HG03095 (cell line): ENCODE measurements around the gene HBM.
"Not testable (repeated sequence)": the region's sequence is repeated elsewhere in the genome, so short reads cannot be mapped to it uniquely, and the experiment has no call there.

Experiments used
- ATAC-seq: cut with Tn5 transposase; IDR thresholded peaks from one replicate; pipeline ENCODE4 v1.9.1; 2021; ENCODE audit warnings: moderate library complexity; ENCODE audit not compliant: unreplicated experiment

Gene HBM

GRCh38 chr16:167122-167690 lies 1.4 kb downstream of the HBM start:
- ATAC-seq: no peak

- ATAC-seq: no peak
Measured at GRCh38 chr16:168424-168823, 2.6 kb downstream of the HBM start.

DNA sequence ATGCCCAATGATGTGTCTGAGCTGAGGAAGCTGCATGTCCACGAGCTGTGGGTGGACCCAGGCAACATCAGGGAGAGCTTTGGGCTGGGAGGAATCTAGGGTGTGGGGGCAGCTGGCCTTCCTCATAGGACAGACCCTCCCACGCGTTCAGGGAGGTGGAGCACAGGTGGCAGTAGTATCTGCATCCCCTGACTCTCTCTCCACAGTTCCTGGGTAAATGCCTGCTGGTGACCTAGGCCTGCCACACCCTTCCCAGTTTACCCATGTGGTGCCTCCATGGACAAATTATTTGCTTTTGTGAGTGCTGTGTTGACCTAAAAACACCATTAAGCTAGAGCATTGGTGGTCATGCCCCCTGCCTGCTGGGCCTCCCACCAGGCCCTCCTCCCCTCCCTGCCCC lies 3.2 kb downstream of the HBM start:
- no peak for ATAC-seq

GRCh38 chr16:170088-170507 lies 4.3 kb downstream of the HBM start:
- not testable (repeated sequence) for ATAC-seq

DNA sequence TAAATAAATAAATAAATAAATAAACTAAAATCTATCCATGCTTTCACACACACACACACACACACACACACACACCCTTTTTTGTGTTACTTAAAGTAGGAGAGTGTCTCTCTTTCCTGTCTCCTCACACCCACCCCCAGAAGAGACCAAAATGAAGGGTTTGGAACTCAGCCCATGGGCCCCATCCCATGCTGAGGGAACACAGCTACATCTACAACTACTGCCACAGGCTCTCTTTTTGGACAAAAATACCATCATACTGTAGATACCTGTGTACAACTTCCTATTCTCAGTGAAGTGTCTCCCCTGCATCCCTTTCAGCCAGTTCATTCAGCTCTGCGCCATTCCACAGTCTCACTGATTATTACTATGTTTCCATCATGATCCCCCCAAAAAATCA lies 5.0 kb downstream of the HBM start:
- ATAC-seq: no peak

DNA sequence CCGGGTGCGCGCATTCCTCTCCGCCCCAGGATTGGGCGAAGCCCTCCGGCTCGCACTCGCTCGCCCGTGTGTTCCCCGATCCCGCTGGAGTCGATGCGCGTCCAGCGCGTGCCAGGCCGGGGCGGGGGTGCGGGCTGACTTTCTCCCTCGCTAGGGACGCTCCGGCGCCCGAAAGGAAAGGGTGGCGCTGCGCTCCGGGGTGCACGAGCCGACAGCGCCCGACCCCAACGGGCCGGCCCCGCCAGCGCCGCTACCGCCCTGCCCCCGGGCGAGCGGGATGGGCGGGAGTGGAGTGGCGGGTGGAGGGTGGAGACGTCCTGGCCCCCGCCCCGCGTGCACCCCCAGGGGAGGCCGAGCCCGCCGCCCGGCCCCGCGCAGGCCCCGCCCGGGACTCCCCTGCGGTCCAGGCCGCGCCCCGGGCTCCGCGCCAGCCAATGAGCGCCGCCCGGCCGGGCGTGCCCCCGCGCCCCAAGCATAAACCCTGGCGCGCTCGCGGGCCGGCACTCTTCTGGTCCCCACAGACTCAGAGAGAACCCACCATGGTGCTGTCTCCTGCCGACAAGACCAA lies 6.7 kb downstream of the HBM start, which contains the start of gene HBA2:
Gene HBA2, plus strand, starts transcription at position 503 of the 568 bp plus-strand sequence. Its CDS starts 37 bp downstream, at position 540.
- ATAC-seq: not testable (repeated sequence)

- ATAC-seq: not testable (repeated sequence)
Measured at GRCh38 chr16:173211-173854, 7.6 kb downstream of the HBM start.

DNA sequence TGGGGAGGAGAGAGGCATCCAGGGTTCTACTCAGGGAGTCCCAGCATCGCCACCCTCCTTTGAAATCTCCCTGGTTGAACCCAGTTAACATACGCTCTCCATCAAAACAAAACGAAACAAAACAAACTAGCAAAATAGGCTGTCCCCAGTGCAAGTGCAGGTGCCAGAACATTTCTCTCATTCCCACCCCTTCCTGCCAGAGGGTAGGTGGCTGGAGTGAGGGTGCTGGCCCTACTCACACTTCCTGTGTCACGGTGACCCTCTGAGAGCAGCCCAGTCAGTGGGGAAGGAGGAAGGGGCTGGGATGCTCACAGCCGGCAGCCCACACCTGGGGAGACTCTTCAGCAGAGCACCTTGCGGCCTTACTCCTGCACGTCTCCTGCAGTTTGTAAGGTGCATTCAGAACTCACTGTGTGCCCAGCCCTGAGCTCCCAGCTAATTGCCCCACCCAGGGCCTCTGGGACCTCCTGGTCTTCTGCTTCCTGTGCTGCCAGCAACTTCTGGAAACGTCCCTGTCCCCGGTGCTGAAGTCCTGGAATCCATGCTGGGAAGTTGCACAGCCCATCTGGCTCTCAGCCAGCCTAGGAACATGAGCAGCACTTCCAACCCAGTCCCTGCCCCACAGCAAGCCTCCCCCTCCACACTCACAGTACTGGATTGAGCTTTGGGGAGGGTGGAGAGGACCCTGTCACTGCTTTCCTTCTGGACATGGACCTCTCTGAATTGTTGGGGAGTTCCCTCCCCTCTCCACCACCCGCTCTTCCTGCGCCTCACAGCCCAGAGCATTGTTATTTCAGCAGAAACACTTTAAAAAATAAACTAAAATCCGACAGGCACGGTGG lies 8.4 kb downstream of the HBM start:
- not testable (repeated sequence) for ATAC-seq

DNA sequence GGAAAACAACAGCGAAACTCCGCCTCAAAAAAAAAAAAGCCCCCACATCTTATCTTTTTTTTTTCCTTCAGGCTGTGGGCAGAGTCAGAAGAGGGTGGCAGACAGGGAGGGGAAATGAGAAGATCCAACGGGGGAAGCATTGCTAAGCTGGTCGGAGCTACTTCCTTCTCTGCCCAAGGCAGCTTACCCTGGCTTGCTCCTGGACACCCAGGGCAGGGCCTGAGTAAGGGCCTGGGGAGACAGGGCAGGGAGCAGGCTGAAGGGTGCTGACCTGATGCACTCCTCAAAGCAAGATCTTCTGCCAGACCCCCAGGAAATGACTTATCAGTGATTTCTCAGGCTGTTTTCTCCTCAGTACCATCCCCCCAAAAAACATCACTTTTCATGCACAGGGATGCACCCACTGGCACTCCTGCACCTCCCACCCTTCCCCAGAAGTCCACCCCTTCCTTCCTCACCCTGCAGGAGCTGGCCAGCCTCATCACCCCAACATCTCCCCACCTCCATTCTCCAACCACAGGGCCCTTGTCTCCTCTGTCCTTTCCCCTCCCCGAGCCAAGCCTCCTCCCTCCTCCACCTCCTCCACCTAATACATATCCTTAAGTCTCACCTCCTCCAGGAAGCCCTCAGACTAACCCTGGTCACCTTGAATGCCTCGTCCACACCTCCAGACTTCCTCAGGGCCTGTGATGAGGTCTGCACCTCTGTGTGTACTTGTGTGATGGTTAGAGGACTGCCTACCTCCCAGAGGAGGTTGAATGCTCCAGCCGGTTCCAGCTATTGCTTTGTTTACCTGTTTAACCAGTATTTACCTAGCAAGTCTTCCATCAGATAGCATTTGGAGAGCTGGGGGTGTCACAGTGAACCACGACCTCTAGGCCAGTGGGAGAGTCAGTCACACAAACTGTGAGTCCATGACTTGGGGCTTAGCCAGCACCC lies 9.5 kb downstream of the HBM start:
- no peak for ATAC-seq

DNA sequence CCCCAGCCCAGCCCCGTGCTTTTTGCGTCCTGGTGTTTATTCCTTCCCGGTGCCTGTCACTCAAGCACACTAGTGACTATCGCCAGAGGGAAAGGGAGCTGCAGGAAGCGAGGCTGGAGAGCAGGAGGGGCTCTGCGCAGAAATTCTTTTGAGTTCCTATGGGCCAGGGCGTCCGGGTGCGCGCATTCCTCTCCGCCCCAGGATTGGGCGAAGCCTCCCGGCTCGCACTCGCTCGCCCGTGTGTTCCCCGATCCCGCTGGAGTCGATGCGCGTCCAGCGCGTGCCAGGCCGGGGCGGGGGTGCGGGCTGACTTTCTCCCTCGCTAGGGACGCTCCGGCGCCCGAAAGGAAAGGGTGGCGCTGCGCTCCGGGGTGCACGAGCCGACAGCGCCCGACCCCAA lies 10.2 kb downstream of the HBM start:
- ATAC-seq: not testable (repeated sequence)

GRCh38 chr16:176477-177382 lies 11.0 kb downstream of the HBM start, which contains the start of gene HBA1:
Gene HBA1 (plus strand): TSS chr16:176680. CDS start chr16:176717, 37 bp downstream.
- not testable (repeated sequence) for ATAC-seq

DNA sequence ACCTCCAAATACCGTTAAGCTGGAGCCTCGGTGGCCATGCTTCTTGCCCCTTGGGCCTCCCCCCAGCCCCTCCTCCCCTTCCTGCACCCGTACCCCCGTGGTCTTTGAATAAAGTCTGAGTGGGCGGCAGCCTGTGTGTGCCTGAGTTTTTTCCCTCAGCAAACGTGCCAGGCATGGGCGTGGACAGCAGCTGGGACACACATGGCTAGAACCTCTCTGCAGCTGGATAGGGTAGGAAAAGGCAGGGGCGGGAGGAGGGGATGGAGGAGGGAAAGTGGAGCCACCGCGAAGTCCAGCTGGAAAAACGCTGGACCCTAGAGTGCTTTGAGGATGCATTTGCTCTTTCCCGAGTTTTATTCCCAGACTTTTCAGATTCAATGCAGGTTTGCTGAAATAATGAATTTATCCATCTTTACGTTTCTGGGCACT lies 11.6 kb downstream of the HBM start:
- no peak for ATAC-seq

GRCh38 chr16:177981-178667 lies 12.3 kb downstream of the HBM start:
- ATAC-seq: no peak

DNA sequence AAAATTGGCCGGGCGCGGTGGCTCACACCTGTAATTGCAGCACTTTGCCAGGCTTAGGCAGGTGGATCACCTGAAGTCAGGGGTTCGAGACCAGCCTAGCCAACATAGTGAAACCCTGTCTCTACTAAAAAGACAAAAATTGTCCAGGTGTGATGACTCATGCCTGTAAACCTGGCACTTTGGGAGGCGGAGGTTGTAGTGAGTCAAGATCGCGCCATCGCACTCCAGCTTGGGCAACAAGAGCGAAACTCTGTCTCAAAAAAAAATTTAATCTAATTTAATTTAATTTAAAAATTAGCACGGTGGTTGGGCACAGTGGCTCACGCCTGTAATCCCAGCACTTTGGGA lies 12.9 kb downstream of the HBM start:
- ATAC-seq: no peak

- ATAC-seq: no peak
Measured at GRCh38 chr16:179211-180092, 13.7 kb downstream of the HBM start.

DNA sequence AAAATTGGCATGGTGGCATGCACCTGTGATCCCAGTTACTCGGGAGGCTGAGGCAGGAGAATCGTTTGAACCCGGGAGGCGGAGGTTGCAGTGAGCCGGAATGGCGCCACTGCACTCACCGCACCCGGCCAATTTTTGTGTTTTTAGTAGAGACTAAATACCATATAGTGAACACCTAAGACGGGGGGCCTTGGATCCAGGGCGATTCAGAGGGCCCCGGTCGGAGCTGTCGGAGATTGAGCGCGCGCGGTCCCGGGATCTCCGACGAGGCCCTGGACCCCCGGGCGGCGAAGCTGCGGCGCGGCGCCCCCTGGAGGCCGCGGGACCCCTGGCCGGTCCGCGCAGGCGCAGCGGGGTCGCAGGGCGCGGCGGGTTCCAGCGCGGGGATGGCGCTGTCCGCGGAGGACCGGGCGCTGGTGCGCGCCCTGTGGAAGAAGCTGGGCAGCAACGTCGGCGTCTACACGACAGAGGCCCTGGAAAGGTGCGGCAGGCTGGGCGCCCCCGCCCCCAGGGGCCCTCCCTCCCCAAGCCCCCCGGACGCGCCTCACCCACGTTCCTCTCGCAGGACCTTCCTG lies 14.4 kb downstream of the HBM start, which contains the start of gene HBQ1:
Gene HBQ1, plus strand, starts transcription at position 359 of the 575 bp plus-strand sequence. Its CDS starts 28 bp downstream, at position 387.
- no peak for ATAC-seq
